Stimulated activated CD4-positive, alpha-beta T cell treated with anti-CD3 and anti-CD28 coated beads, Interleukin-4, amount 100 ng/mL, for 48 hours (primary cell): ENCODE data around the gene MRPL52.
"Not testable (repeated sequence)": the region's sequence is repeated elsewhere in the genome, so short reads cannot be mapped to it uniquely, and the experiment has no call there.

ENCODE experiments used
- DNase-seq, 2 donors: peaks; one replicate each; pipeline ENCODE4 v3.0.0-alpha.2; 2020; ENCODE audit warnings: low read depth in 2 of 2

The MRPL52 gene

GRCh38 chr14:22837750-22838538 is 8.3 kb downstream of the MRPL52 start:
- no peak for DNase-seq

GRCh38 chr14:22838631-22839041 is 8.9 kb downstream of the MRPL52 start:
- DNase-seq = no peak

GRCh38 chr14:22839159-22839779 is 9.6 kb downstream of the MRPL52 start:
- no peak for DNase-seq

- DNase-seq = no peak
These were observed 11.6 kb downstream of the MRPL52 start for GRCh38 chr14:22841311-22841710.

GRCh38 chr14:22841769-22842168 is 12.1 kb downstream of the MRPL52 start:
- DNase-seq = no peak

- DNase-seq = no peak
These were observed 12.8 kb downstream of the MRPL52 start for GRCh38 chr14:22842211-22843122.

GRCh38 chr14:22843123-22843925 is 13.6 kb downstream of the MRPL52 start:
- DNase-seq = no peak

- DNase-seq = no peak
These were observed 14.8 kb downstream of the MRPL52 start for GRCh38 chr14:22844221-22845102.

- DNase-seq = no peak
These were observed 15.4 kb downstream of the MRPL52 start for GRCh38 chr14:22845103-22845394.

- no peak for DNase-seq
These were observed 16.3 kb downstream of the MRPL52 start for GRCh38 chr14:22845821-22846625.

GRCh38 chr14:22846811-22847307 is 17.2 kb downstream of the MRPL52 start:
- no peak for DNase-seq

GRCh38 chr14:22847661-22848341 is 18.1 kb downstream of the MRPL52 start:
- no peak for DNase-seq

GRCh38 chr14:22848351-22849164 is 18.9 kb downstream of the MRPL52 start:
- no peak for DNase-seq

GRCh38 chr14:22849212-22849819 is 19.6 kb downstream of the MRPL52 start:
- DNase-seq = no peak

- peak in 1 of 2 donors; percentile 26 for DNase-seq
These were observed 21.5 kb downstream of the MRPL52 start for GRCh38 chr14:22850944-22851764.

- DNase-seq = not testable (repeated sequence)
These were observed 22.5 kb downstream of the MRPL52 start for GRCh38 chr14:22852178-22852577.

GRCh38 chr14:22852599-22852939 is 22.9 kb downstream of the MRPL52 start:
- DNase-seq = no peak
